ENCODE data around the gene EXOSC10. TPM values are rescaled to one million over a fixed set of nuclear protein-coding genes. Genes with fewer than 3 reads are reported as not detected.

EXOSC10 gene
- total and polyA plus RNA-seq, 2 donors (not counting 3 experiments of a cell fraction or from before 2014, with no cell fraction given), result 74.9 to 103 TPM

DNA sequence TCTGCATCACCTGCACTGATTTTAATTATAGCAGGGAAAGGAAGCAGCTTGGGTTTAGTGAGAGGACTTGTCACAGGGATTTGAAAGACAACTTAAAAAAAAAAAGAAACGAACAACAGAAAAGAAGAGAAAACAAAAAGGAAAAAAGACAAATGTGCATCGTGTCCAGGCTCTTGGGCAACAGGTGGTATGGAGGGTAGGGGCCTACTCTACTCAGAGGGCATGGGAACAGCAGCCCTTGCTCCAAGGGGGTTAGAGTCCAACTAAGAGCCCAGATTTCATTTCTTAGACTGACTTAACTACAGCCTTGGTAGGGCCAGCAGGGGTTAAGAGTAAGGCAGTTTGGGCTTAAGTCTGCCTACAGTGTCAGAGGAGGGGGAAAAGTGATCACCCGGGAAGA lies 15.3 kb upstream of the EXOSC10 start:
- ChIA-PET POLR2A (no interaction called here), CTCF (no interaction called here)
- no peak overlapping the region for H2AFZ ChIP-seq (ENCODE audit: low read depth, low read length)
- H3K9ac ChIP-seq (replicated peaks; ENCODE audit: extremely low read depth, insufficient read depth, low read length), result no peak overlapping the region
- TF ChIP-seq, protein P1, sequence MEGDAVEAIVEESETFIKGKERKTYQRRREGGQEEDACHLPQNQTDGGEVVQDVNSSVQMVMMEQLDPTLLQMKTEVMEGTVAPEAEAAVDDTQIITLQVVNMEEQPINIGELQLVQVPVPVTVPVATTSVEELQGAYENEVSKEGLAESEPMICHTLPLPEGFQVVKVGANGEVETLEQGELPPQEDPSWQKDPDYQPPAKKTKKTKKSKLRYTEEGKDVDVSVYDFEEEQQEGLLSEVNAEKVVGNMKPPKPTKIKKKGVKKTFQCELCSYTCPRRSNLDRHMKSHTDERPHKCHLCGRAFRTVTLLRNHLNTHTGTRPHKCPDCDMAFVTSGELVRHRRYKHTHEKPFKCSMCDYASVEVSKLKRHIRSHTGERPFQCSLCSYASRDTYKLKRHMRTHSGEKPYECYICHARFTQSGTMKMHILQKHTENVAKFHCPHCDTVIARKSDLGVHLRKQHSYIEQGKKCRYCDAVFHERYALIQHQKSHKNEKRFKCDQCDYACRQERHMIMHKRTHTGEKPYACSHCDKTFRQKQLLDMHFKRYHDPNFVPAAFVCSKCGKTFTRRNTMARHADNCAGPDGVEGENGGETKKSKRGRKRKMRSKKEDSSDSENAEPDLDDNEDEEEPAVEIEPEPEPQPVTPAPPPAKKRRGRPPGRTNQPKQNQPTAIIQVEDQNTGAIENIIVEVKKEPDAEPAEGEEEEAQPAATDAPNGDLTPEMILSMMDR (IDR thresholded peaks at IDR 0.05; ENCODE audit: extremely low read depth in 1 of 2, insufficient read depth in 1 of 2, low read depth in 1 of 2, low read length in 2 of 2), result no peak
- TF ChIP-seq GATA2 (IDR thresholded peaks at IDR 0.05; ENCODE audit: insufficient read depth, insufficient read length, low read depth, low read length) (no peak), JUN (IDR thresholded peaks at IDR 0.05; ENCODE audit: borderline replicate concordance, insufficient read depth, insufficient read length, low read depth) (no peak), FOS (IDR thresholded peaks at IDR 0.05; ENCODE audit: borderline replicate concordance, insufficient read depth, low read length) (no peak), MYC (IDR thresholded peaks at IDR 0.05; ENCODE audit: low read depth, low read length) (no peak), EZH2 (IDR thresholded peaks at IDR 0.05; ENCODE audit: borderline replicate concordance, low read depth, low read length, severe bottlenecking) (no peak), POLR2A (IDR thresholded peaks at IDR 0.05; ENCODE audit: low read depth, low read length) (no peak), POLR2AphosphoS5 (IDR thresholded peaks at IDR 0.05; ENCODE audit: insufficient read depth, low read depth, low read length) (no peak)
- TF ChIP-seq, protein P2, sequence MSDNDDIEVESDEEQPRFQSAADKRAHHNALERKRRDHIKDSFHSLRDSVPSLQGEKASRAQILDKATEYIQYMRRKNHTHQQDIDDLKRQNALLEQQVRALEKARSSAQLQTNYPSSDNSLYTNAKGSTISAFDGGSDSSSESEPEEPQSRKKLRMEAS (IDR thresholded peaks at IDR 0.05; ENCODE audit: insufficient read depth, insufficient read length), result no peak
- H4K20me1 ChIP-seq (replicated peaks; ENCODE audit: control insufficient read depth, extremely low read depth, insufficient read depth, low read length), result no peaks in the 10 kb centered on the region
- DNase-seq (ENCODE audit: low read depth, low spot score) (no peak), FAIRE-seq (no peak)
- BruUV-seq (replicated peaks), result no TSS peak
- peaks cover 13 to 24% of the 10 kb centered on the region in 2 experiments for H3K36me3 ChIP-seq (ENCODE audit: control insufficient read depth in 2 of 2, extremely low read depth in 1 of 2, insufficient read depth in 2 of 2, low read length in 2 of 2)
- H3K9me1 ChIP-seq (replicated peaks; ENCODE audit: control insufficient read depth, extremely low read depth, insufficient read depth, low read length), result no peaks in the 10 kb centered on the region
- H3K79me2 ChIP-seq (ENCODE audit: control insufficient read depth, insufficient read depth, low read length), result no peaks in the 10 kb centered on the region
- no peak overlapping the region for H3K4me3 ChIP-seq (replicated peaks in 1 of 3; ENCODE audit: insufficient read depth in 1 of 3, low read depth in 1 of 3, low read length in 3 of 3)
- no peaks in the 10 kb centered on the region for H3K4me1 ChIP-seq (ENCODE audit: control insufficient read depth, extremely low read depth, insufficient read depth, low read length)
- H3K4me2 ChIP-seq (ENCODE audit: insufficient read depth, low read length), result no peak overlapping the region
- no peaks in the 10 kb centered on the region for H3K27me3 ChIP-seq (ENCODE audit: control insufficient read depth in 2 of 2, insufficient read depth in 2 of 2, low read length in 2 of 2)
- dilution Hi-C loops (cut with MboI; ENCODE audit: extremely low pct_ligation_motif_present, low sequenced_read_pairs) (no loop called here), intact Hi-C loops (cut with micrococcal nuclease) (no loop called here)
- H3K27ac ChIP-seq (ENCODE audit: insufficient read depth, low read depth, low read length), result no peak overlapping the region
- no peaks in the 10 kb centered on the region for H3K9me3 ChIP-seq (replicated peaks; ENCODE audit: control insufficient read depth, insufficient read depth, low read length)
